ENCODE data around the gene DNAJB1. TPM values are rescaled to one million over a fixed set of nuclear protein-coding genes. Genes with fewer than 3 reads are reported as not detected.
A peak's percentile ranks its signal among the peaks of the same experiment; 100 is the strongest.

Gene DNAJB1
- total and polyA plus RNA-seq, 2 of the 13 experiments (the other 11 are each of a cell fraction or from before 2014, with no cell fraction given): 87.5 to 97.3 TPM

GRCh38 chr19:14517840-14518505 lies at the start of gene DNAJB1 (continued):
- TF ChIP-seq ZBTB40 (IDR thresholded peaks at IDR 0.05): no peak
- TF ChIP-seq ZBTB40 (CRISPR knock-in tag; IDR thresholded peaks at IDR 0.05): peak; percentile 23; the same call in 1 of the 2 replicates

GRCh38 chr19:14567079-14567478 lies 48.9 kb upstream of the DNAJB1 start:
- Histone ChIP-seq H2AFZ (ENCODE audit: low read length) (no peak overlapping the region), H3K27ac (ENCODE audit: extremely low read length, insufficient read depth, low read length) (no peak overlapping the region), H3K4me2 (ENCODE audit: low read depth, low read length) (no peak overlapping the region), H3K9ac (ENCODE audit: insufficient read depth, low read depth, low read length) (no peak overlapping the region), H3K9me3 (ENCODE audit: low read length) (no peaks in the 10 kb centered on the region), H3K27me3 (ENCODE audit: control insufficient read depth in 1 of 2, insufficient read depth in 2 of 2, low read length in 2 of 2) (no peaks in the 10 kb centered on the region; a peak in 1 of 5 replicates), H3K36me3 (replicated peaks in 1 of 2; ENCODE audit: control insufficient read depth in 1 of 2, insufficient read depth in 2 of 2, low read length in 2 of 2) (peaks cover 6 to 17% of the 10 kb centered on the region in 2 experiments; a peak in 3 of 5 replicates), H3K4me3 (replicated peaks in 1 of 3; ENCODE audit: insufficient read depth in 1 of 3, low read depth in 2 of 3, low read length in 3 of 3) (no peak overlapping the region), H4K20me1 (ENCODE audit: insufficient read depth, low read length) (no peaks in the 10 kb centered on the region; the same call in 1 of the 2 replicates), H3K79me2 (ENCODE audit: insufficient read depth, low read length) (peaks cover 13% of the 10 kb centered on the region), H3K4me1 (ENCODE audit: insufficient read depth, low read length) (peaks cover 28% of the 10 kb centered on the region)
- ATAC-seq (no peak), FAIRE-seq (no peak), DNase-seq (ENCODE audit: low spot score) (no peak)
- ChIA-PET CTCF (ENCODE audit: low intra/inter-chr PET ratio, low total read pairs) (no interaction called here), POLR2A (no interaction called here)
- TF ChIP-seq SALL1 (CRISPR knock-in tag; IDR thresholded peaks at IDR 0.05) (no peak), DBP (CRISPR knock-in tag; IDR thresholded peaks at IDR 0.05; ENCODE audit: not compliant biosample characterization) (no peak), ZC3H4 (CRISPR knock-in tag; IDR thresholded peaks at IDR 0.05; ENCODE audit: borderline replicate concordance) (no peak), KLF13 (CRISPR knock-in tag; IDR thresholded peaks at IDR 0.05) (no peak), EP300 (IDR thresholded peaks at IDR 0.05; ENCODE audit: low read depth in 2 of 2, low read length in 2 of 2) (no peak), EP300 (CRISPR knock-in tag; IDR thresholded peaks at IDR 0.05; ENCODE audit: borderline replicate concordance) (no peak), CSRNP2 (CRISPR knock-in tag; conservative IDR thresholded peaks at IDR 0.05; ENCODE audit: low read depth) (no peak)
- WGBS (ENCODE audit: low lambda C conversion rate): 93% methylated on average over 5 of the region's 11 CpGs
- in situ Hi-C loops (cut with HindIII; ENCODE audit: extremely low pct_ligation_motif_present, low pct_unique_long_range_greater_than_20kb) (no loop called here), intact Hi-C loops (cut with micrococcal nuclease; ENCODE audit: unreplicated experiment) (no loop called here)
- no TSS peak for BruUV-seq (replicated peaks)
